RWPE1 (cell line): ENCODE results near the gene NLN.
A peak's percentile ranks its signal among the peaks of the same experiment; 100 is the strongest.

Experiments
- CTCF ChIA-PET: fragments of 350-600 bp; sonication (Branson Sonifier 250); formaldehyde crosslinking; extraction: SDS; loops from one replicate; lab custom pipeline; 2021; lab: Yijun Ruan, JAX
- POLR2A ChIA-PET: fragments of 400-600 bp; formaldehyde crosslinking; extraction: SDS; loops from one replicate; lab custom pipeline; 2020; ENCODE audit warnings: antibody characterized with exemption; ENCODE audit not compliant: low non-redundant PET; lab: Yijun Ruan, JAX
- DNase-seq: peaks from one replicate; pipeline ENCODE4 v3.0.0; 2012; ENCODE audit warnings: low spot score
- H3K27ac ChIP-seq: fragments of 450-650 bp; 2 replicates; pipeline ENCODE4 v1.5.1; 2017
- CTCF ChIP-seq: fragments of 450-650 bp; conservative IDR thresholded peaks from 2 replicates; pipeline ENCODE4 v1.5.1; 2017; ENCODE audit warnings: low read depth, mild to moderate bottlenecking

Gene NLN

GRCh38 chr5:65753189-65753588 is 31.2 kb downstream of the NLN start:
- no peak for DNase-seq
- no peak overlapping the region for H3K27ac ChIP-seq
- CTCF ChIA-PET: no interaction called here
- no peak for TF ChIP-seq CTCF
- POLR2A ChIA-PET: no interaction called here

GRCh38 chr5:65758546-65759144 is 36.6 kb downstream of the NLN start:
- no peak for DNase-seq
- ChIA-PET CTCF (interaction anchor here (0.6 kb wide), 1 partner anchor 36 kb away, joined by 4 read pairs; no protein-coding TSS in a partner anchor), POLR2A (no interaction called here)
- no peak for TF ChIP-seq CTCF
- no peak overlapping the region for H3K27ac ChIP-seq

- no peak for TF ChIP-seq CTCF
- H3K27ac ChIP-seq: no peak overlapping the region
- CTCF ChIA-PET: interaction anchor here (0.6 kb wide), 1 partner anchor 281 kb away, joined by 3 read pairs; no protein-coding TSS in a partner anchor
- POLR2A ChIA-PET: no interaction called here
- peak; percentile 19 for DNase-seq
These were observed 38.7 kb downstream of the NLN start for GRCh38 chr5:65760504-65761275.

GRCh38 chr5:65762234-65762633 is 40.2 kb downstream of the NLN start:
- TF ChIP-seq CTCF: no peak
- H3K27ac ChIP-seq: no peak overlapping the region
- no peak for DNase-seq
- ChIA-PET POLR2A (no interaction called here), CTCF (interaction anchor here (0.6 to 1.2 kb wide), 2 partner anchors 13 to 132 kb away, joined by 4 to 6 read pairs; no protein-coding TSS in a partner anchor)

GRCh38 chr5:65765582-65765981 is 43.6 kb downstream of the NLN start:
- no peak for DNase-seq
- CTCF ChIA-PET: no interaction called here

GRCh38 chr5:65766175-65766574 is 44.2 kb downstream of the NLN start:
- ChIA-PET POLR2A (no interaction called here), CTCF (no interaction called here)

More at GRCh38 chr5:65765582-65765981, 43.6 kb downstream of the NLN start:
- POLR2A ChIA-PET: no interaction called here
- TF ChIP-seq CTCF: no peak
- H3K27ac ChIP-seq: no peak overlapping the region

More at GRCh38 chr5:65766175-65766574, 44.2 kb downstream of the NLN start:
- no peak for TF ChIP-seq CTCF
- DNase-seq: no peak
- no peak overlapping the region for H3K27ac ChIP-seq
